PC-9 (cell line): ENCODE results near the gene SIK2.

Source experiments
- EZH2 ChIP-seq: fragments of 200-600 bp; sonication (generic); IDR thresholded peaks from 2 replicates; pipeline ENCODE4 v1.8.0; 2017; ENCODE audit warnings: antibody characterized with exemption, low read depth
- TF ChIP-seq, protein P1 (sequence below): fragments of 200-600 bp; sonication (generic); conservative IDR thresholded peaks from 2 replicates; pipeline ENCODE4 v1.6.1; 2017; ENCODE audit warnings: mixed run types, antibody characterized with exemption, mild to moderate bottlenecking, moderate library complexity

DNA sequence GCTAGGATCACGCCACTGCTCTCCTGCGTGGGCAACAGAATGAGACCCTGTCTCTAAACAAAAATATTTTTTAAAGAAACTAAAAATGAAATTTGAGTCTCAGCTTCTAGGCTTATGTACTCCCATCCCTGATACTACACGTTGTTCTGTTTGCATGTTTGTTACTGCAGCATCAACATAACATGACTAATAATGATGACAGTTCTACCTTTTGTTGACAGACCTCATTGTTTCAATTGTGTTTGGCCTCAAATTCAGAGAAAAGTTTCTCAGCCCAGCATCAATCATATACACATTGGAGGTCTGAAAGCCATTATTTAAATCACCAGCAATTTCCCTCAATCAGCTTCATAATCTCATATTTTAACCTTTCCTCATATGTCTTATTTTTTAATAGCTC lies 40.9 kb upstream of the SIK2 start:
- TF ChIP-seq, protein P1, sequence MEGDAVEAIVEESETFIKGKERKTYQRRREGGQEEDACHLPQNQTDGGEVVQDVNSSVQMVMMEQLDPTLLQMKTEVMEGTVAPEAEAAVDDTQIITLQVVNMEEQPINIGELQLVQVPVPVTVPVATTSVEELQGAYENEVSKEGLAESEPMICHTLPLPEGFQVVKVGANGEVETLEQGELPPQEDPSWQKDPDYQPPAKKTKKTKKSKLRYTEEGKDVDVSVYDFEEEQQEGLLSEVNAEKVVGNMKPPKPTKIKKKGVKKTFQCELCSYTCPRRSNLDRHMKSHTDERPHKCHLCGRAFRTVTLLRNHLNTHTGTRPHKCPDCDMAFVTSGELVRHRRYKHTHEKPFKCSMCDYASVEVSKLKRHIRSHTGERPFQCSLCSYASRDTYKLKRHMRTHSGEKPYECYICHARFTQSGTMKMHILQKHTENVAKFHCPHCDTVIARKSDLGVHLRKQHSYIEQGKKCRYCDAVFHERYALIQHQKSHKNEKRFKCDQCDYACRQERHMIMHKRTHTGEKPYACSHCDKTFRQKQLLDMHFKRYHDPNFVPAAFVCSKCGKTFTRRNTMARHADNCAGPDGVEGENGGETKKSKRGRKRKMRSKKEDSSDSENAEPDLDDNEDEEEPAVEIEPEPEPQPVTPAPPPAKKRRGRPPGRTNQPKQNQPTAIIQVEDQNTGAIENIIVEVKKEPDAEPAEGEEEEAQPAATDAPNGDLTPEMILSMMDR = no peak
- TF ChIP-seq EZH2 = no peak
